HEK293 (cell line): Measurements from ENCODE around the gene SPRY4.

ENCODE experiments used
- FEZF1 ChIP-seq: fragments of 450-650 bp; formaldehyde crosslinking; IDR thresholded peaks from 2 replicates; pipeline ENCODE4 v1.5.1; 2016; ENCODE audit warnings: missing biosample characterization, missing genetic modification characterization
- HOXA7 ChIP-seq: sonication (generic); formaldehyde crosslinking; IDR thresholded peaks from 2 replicates; pipeline ENCODE4 v1.8.1; 2022; ENCODE audit warnings: missing genetic modification reagents, borderline replicate concordance
- KLF1 ChIP-seq: fragments of 450-650 bp; formaldehyde crosslinking; IDR thresholded peaks from 2 replicates; pipeline ENCODE4 v1.5.1; 2016; ENCODE audit warnings: missing biosample characterization, missing genetic modification characterization
- KLF16 ChIP-seq: fragments of 450-650 bp; formaldehyde crosslinking; IDR thresholded peaks from 2 replicates; pipeline ENCODE4 v1.5.1; 2017; ENCODE audit warnings: missing biosample characterization, missing genetic modification characterization
- KLF7 ChIP-seq: fragments of 450-650 bp; formaldehyde crosslinking; IDR thresholded peaks from 2 replicates; pipeline ENCODE4 v1.5.1; 2016; ENCODE audit warnings: missing biosample characterization, missing genetic modification characterization, borderline replicate concordance
- TRIM28 ChIP-seq: IDR thresholded peaks from 2 replicates; pipeline ENCODE4 v1.6.1; 2011; ENCODE audit warnings: low read length, control low read depth, borderline replicate concordance
- ZBTB17 ChIP-seq: fragments of 450-650 bp; formaldehyde crosslinking; IDR thresholded peaks from 2 replicates; pipeline ENCODE4 v1.5.1; 2016; ENCODE audit warnings: missing biosample characterization, missing genetic modification characterization
- ZBTB26 ChIP-seq: fragments of 450-650 bp; formaldehyde crosslinking; optimal IDR thresholded peaks from 2 replicates; pipeline ENCODE3; 2016; ENCODE audit warnings: missing biosample characterization, mild to moderate bottlenecking, missing genetic modification characterization
- ZEB2 ChIP-seq: fragments of 450-650 bp; formaldehyde crosslinking; IDR thresholded peaks from 2 replicates; pipeline ENCODE4 v1.5.1; 2016; ENCODE audit warnings: missing biosample characterization, missing genetic modification characterization
- ZNF132 ChIP-seq: fragments of 450-650 bp; formaldehyde crosslinking; IDR thresholded peaks from 2 replicates; pipeline ENCODE4 v1.5.1; 2017; ENCODE audit warnings: missing biosample characterization, missing genetic modification characterization, borderline replicate concordance
- ZNF140 ChIP-seq: fragments of 450-650 bp; formaldehyde crosslinking; IDR thresholded peaks from 2 replicates; pipeline ENCODE4 v1.5.1; 2016; ENCODE audit warnings: missing biosample characterization, missing genetic modification characterization
- ZNF2 ChIP-seq: fragments of 450-650 bp; formaldehyde crosslinking; IDR thresholded peaks from 2 replicates; pipeline ENCODE4 v1.5.1; 2016; ENCODE audit warnings: missing biosample characterization, missing genetic modification characterization
- ZNF26 ChIP-seq: fragments of 450-650 bp; formaldehyde crosslinking; IDR thresholded peaks from 2 replicates; pipeline ENCODE4 v1.5.1; 2016; ENCODE audit warnings: missing biosample characterization, missing genetic modification characterization
- ZNF292 ChIP-seq: fragments of 450-650 bp; formaldehyde crosslinking; IDR thresholded peaks from 2 replicates; pipeline ENCODE4 v1.5.1; 2016; ENCODE audit warnings: low read depth, missing biosample characterization, missing genetic modification characterization, borderline replicate concordance
- ZNF426 ChIP-seq: fragments of 450-650 bp; formaldehyde crosslinking; IDR thresholded peaks from 2 replicates; pipeline ENCODE4 v1.5.1; 2017; ENCODE audit warnings: missing biosample characterization, missing genetic modification characterization, mild to moderate bottlenecking, inconsistent platforms, moderate library complexity
- ZNF558 ChIP-seq: fragments of 450-650 bp; formaldehyde crosslinking; IDR thresholded peaks from 2 replicates; pipeline ENCODE4 v1.5.1; 2016; ENCODE audit warnings: missing biosample characterization, missing genetic modification characterization
- ZNF600 ChIP-seq: fragments of 450-650 bp; formaldehyde crosslinking; IDR thresholded peaks from 2 replicates; pipeline ENCODE4 v1.5.1; 2016; ENCODE audit warnings: missing biosample characterization, missing genetic modification characterization
- ZNF654 ChIP-seq: fragments of 450-650 bp; formaldehyde crosslinking; IDR thresholded peaks from 2 replicates; pipeline ENCODE4 v1.5.1; 2016; ENCODE audit warnings: low read depth, missing biosample characterization, missing genetic modification characterization
- ZNF768 ChIP-seq: fragments of 450-650 bp; formaldehyde crosslinking; IDR thresholded peaks from 2 replicates; pipeline ENCODE4 v1.5.1; 2018; ENCODE audit warnings: missing biosample characterization, mild to moderate bottlenecking, missing genetic modification characterization
- ZNF785 ChIP-seq: fragments of 450-650 bp; formaldehyde crosslinking; IDR thresholded peaks from 2 replicates; pipeline ENCODE4 v1.5.1; 2016; ENCODE audit warnings: missing biosample characterization, missing genetic modification characterization
- ZNF830 ChIP-seq: fragments of 450-650 bp; IDR thresholded peaks from 2 replicates; pipeline ENCODE4 v1.5.0; 2018; ENCODE audit warnings: missing biosample characterization, missing genetic modification characterization, low read depth, mild to moderate bottlenecking, moderate library complexity
- ZNF837 ChIP-seq: fragments of 450-650 bp; formaldehyde crosslinking; IDR thresholded peaks from 2 replicates; pipeline ENCODE4 v1.5.1; 2016; ENCODE audit warnings: missing biosample characterization, missing genetic modification characterization
- ZXDB ChIP-seq: fragments of 450-650 bp; formaldehyde crosslinking; IDR thresholded peaks from 2 replicates; pipeline ENCODE4 v1.5.1; 2016; ENCODE audit warnings: missing biosample characterization, missing genetic modification characterization
- TF ChIP-seq, protein P1 (sequence below): fragments of 450-650 bp; formaldehyde crosslinking; IDR thresholded peaks from 2 replicates; pipeline ENCODE4 v1.5.1; 2017; ENCODE audit warnings: missing biosample characterization, missing genetic modification characterization
- TF ChIP-seq, protein P2 (sequence below): fragments of 450-650 bp; formaldehyde crosslinking; IDR thresholded peaks from 2 replicates; pipeline ENCODE4 v1.5.1; 2016; ENCODE audit warnings: missing biosample characterization, missing genetic modification characterization
- TF ChIP-seq, protein P3 (sequence below): fragments of 450-650 bp; formaldehyde crosslinking; IDR thresholded peaks from 2 replicates; pipeline ENCODE4 v1.5.1; 2016; ENCODE audit warnings: missing biosample characterization, missing genetic modification characterization
- TF ChIP-seq, protein P4 (sequence below): fragments of 450-650 bp; formaldehyde crosslinking; IDR thresholded peaks from 2 replicates; pipeline ENCODE4 v1.5.1; 2016; ENCODE audit warnings: missing biosample characterization, missing genetic modification characterization, low read depth
- TF ChIP-seq, protein P5 (sequence below): fragments of 450-650 bp; formaldehyde crosslinking; IDR thresholded peaks from 2 replicates; pipeline ENCODE4 v1.5.1; 2017; ENCODE audit warnings: missing biosample characterization, missing genetic modification characterization

The SPRY4 gene

GRCh38 chr5:142324871-142325724 lies at the start of gene SPRY4 (continued):
- TF ChIP-seq ZNF2 (no peak), ZNF654 (tag by site-specific recombination) (no peak), ZNF768 (tag by site-specific recombination) (peak; percentile 26; the same call in 1 of the 2 replicates), ZEB2 (peak; percentile 50), ZNF26 (tag by site-specific recombination) (no peak), FEZF1 (tag by site-specific recombination) (peak; percentile 65), TRIM28 (no peak), ZNF837 (tag by site-specific recombination) (no peak), ZNF426 (tag by site-specific recombination) (no peak), ZBTB17 (tag by site-specific recombination) (peak; percentile 74; the same call in 1 of the 2 replicates), ZNF292 (no peak), ZNF140 (tag by site-specific recombination) (no peak), ZNF830 (tag by site-specific recombination) (no peak), ZBTB26 (tag by site-specific recombination) (peak; percentile 83), KLF7 (no peak), KLF1 (tag by site-specific recombination) (peak; percentile 73), HOXA7 (CRISPR knock-in tag) (no peak), ZNF132 (tag by site-specific recombination) (no peak), ZNF600 (tag by site-specific recombination) (peak; percentile 94), ZNF785 (tag by site-specific recombination) (no peak), ZXDB (no peak), KLF16 (tag by site-specific recombination) (no peak), ZNF558 (tag by site-specific recombination) (no peak)
- TF ChIP-seq, protein P1, sequence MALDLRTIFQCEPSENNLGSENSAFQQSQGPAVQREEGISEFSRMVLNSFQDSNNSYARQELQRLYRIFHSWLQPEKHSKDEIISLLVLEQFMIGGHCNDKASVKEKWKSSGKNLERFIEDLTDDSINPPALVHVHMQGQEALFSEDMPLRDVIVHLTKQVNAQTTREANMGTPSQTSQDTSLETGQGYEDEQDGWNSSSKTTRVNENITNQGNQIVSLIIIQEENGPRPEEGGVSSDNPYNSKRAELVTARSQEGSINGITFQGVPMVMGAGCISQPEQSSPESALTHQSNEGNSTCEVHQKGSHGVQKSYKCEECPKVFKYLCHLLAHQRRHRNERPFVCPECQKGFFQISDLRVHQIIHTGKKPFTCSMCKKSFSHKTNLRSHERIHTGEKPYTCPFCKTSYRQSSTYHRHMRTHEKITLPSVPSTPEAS (tag by site-specific recombination) = no peak; the same call in 1 of the 2 replicates
- TF ChIP-seq, protein P2, sequence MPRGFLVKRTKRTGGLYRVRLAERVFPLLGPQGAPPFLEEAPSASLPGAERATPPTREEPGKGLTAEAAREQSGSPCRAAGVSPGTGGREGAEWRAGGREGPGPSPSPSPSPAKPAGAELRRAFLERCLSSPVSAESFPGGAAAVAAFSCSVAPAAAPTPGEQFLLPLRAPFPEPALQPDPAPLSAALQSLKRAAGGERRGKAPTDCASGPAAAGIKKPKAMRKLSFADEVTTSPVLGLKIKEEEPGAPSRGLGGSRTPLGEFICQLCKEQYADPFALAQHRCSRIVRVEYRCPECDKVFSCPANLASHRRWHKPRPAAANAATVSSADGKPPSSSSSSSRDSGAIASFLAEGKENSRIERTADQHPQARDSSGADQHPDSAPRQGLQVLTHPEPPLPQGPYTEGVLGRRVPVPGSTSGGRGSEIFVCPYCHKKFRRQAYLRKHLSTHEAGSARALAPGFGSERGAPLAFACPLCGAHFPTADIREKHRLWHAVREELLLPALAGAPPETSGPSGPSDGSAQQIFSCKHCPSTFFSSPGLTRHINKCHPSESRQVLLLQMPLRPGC (tag by site-specific recombination) = no peak
- TF ChIP-seq, protein P3, sequence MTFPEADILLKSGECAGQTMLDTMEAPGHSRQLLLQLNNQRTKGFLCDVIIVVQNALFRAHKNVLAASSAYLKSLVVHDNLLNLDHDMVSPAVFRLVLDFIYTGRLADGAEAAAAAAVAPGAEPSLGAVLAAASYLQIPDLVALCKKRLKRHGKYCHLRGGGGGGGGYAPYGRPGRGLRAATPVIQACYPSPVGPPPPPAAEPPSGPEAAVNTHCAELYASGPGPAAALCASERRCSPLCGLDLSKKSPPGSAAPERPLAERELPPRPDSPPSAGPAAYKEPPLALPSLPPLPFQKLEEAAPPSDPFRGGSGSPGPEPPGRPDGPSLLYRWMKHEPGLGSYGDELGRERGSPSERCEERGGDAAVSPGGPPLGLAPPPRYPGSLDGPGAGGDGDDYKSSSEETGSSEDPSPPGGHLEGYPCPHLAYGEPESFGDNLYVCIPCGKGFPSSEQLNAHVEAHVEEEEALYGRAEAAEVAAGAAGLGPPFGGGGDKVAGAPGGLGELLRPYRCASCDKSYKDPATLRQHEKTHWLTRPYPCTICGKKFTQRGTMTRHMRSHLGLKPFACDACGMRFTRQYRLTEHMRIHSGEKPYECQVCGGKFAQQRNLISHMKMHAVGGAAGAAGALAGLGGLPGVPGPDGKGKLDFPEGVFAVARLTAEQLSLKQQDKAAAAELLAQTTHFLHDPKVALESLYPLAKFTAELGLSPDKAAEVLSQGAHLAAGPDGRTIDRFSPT = no peak; the same call in 1 of the 2 replicates
- TF ChIP-seq, protein P4, sequence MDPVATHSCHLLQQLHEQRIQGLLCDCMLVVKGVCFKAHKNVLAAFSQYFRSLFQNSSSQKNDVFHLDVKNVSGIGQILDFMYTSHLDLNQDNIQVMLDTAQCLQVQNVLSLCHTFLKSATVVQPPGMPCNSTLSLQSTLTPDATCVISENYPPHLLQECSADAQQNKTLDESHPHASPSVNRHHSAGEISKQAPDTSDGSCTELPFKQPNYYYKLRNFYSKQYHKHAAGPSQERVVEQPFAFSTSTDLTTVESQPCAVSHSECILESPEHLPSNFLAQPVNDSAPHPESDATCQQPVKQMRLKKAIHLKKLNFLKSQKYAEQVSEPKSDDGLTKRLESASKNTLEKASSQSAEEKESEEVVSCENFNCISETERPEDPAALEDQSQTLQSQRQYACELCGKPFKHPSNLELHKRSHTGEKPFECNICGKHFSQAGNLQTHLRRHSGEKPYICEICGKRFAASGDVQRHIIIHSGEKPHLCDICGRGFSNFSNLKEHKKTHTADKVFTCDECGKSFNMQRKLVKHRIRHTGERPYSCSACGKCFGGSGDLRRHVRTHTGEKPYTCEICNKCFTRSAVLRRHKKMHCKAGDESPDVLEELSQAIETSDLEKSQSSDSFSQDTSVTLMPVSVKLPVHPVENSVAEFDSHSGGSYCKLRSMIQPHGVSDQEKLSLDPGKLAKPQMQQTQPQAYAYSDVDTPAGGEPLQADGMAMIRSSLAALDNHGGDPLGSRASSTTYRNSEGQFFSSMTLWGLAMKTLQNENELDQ (tag by site-specific recombination) = no peak
- TF ChIP-seq, protein P5, sequence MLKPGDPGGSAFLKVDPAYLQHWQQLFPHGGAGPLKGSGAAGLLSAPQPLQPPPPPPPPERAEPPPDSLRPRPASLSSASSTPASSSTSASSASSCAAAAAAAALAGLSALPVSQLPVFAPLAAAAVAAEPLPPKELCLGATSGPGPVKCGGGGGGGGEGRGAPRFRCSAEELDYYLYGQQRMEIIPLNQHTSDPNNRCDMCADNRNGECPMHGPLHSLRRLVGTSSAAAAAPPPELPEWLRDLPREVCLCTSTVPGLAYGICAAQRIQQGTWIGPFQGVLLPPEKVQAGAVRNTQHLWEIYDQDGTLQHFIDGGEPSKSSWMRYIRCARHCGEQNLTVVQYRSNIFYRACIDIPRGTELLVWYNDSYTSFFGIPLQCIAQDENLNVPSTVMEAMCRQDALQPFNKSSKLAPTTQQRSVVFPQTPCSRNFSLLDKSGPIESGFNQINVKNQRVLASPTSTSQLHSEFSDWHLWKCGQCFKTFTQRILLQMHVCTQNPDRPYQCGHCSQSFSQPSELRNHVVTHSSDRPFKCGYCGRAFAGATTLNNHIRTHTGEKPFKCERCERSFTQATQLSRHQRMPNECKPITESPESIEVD (tag by site-specific recombination) = no peak
